Activated T-cell treated with anti-CD3 and anti-CD28 coated beads for 4 hours (primary cell): Measurements from ENCODE around the gene ACOT4.
"Not testable (repeated sequence)": the region's sequence is repeated elsewhere in the genome, so short reads cannot be mapped to it uniquely, and the experiment has no call there.

Experiments
- DNase-seq: peaks from one replicate; pipeline ENCODE4 v3.0.0-alpha.2; 2020

Gene ACOT4

GRCh38 chr14:73582102-73582979, 9.3 kb upstream of the ACOT4 start:
- DNase-seq, result not testable (repeated sequence)

- no peak for DNase-seq
Observed at GRCh38 chr14:73588695-73589094, 3.0 kb upstream of the ACOT4 start.

DNA sequence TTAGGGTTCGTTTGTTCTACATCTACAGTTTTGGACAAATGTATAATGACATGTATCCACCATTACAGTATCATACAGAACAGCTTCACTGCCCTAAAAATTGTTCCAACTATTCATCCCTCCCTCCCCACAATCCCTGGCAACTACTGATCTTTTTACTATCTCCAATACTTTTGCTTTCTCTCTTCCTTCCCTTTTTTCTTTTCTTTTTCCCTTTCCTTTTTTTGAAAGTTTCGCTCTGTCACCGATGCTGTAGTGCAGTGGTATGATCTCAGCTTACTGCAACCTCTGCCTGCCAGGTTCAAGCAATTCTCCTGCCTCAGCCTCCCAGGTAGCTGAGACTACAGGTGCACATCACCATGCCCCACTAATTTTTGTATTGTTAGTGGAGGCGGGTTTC, 2.6 kb upstream of the ACOT4 start:
- no peak for DNase-seq

DNA sequence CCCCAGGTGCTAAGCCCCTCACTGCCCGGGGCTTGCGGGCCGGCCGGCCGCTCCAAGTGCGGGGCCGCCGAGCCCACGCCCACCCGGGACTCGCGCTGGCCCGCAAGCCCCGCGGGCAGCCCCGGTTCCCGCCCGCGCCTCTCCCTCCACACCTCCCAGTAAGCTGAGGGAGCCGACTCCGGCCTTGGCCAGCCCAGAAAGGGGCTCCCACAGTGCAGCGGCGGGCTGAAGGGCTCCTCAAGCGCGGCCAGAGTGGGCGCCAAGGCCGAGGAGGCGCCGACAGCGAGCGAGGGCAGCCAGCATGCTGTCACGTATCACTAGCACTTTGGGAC, 1.0 kb upstream of the ACOT4 start:
- DNase-seq, result not testable (repeated sequence)

GRCh38 chr14:73594491-73594890, 2.8 kb downstream of the ACOT4 start:
- no peak for DNase-seq

DNA sequence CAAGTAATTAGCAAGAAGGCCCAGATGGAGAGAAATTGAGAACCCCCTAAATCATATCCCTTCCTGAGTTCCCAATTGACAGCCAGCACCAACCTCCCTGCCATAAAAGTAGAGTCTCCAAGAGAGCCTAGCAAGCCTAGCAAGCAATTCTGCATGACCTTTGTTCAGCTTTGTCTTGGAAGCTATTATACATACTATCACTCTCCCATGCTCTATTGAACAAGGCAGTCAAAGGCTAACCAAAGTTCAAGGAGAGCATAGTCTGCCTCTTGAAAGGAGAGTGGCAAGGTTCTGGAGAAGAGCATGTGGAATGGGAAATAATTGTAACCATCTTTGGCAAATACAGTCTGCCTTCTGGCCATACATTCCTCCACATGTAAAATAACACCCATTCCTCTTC, 7.8 kb downstream of the ACOT4 start:
- DNase-seq, result no peak

DNA sequence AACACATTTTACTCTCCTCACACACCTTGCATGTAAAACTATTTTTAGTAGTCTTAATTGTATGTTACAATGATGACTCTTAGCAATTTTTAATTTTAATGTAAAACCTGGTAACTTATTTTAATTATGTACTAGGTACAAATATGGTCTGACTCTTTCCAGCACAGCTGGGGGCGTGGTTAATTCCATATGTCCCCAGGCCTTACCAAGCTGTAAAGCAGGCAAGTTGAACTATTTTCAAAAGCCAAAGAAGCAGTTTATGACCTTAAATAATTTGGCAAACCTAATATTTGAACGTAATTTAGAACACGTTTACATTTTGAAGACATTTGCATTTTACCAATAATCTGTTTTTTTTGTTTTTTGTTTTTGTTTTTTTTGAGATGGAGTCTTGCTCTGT, 11.3 kb downstream of the ACOT4 start:
- no peak for DNase-seq

DNA sequence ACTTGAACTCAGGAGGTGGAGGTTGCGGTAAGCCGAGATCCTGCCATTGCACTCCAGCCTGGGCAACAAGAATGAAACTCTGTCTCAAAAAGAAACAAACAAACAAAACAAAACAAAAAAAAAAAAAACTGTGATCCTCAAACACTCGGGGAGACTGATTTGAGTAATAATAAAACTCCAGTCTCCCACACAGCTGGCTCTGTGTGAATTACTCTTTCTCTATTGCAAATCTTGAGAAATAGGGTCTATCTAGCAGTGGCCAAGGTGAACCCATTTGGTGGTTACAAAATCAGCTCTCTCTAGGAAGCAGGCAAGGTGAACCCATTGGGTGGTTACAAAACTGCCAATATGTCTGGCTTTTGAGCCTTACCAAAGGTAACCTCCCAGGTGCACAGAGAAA, 14.6 kb downstream of the ACOT4 start:
- DNase-seq, result no peak

GRCh38 chr14:73607241-73607640, 15.6 kb downstream of the ACOT4 start:
- no peak for DNase-seq

- no peak for DNase-seq
Observed at GRCh38 chr14:73610687-73611086, 19.0 kb downstream of the ACOT4 start.

DNA sequence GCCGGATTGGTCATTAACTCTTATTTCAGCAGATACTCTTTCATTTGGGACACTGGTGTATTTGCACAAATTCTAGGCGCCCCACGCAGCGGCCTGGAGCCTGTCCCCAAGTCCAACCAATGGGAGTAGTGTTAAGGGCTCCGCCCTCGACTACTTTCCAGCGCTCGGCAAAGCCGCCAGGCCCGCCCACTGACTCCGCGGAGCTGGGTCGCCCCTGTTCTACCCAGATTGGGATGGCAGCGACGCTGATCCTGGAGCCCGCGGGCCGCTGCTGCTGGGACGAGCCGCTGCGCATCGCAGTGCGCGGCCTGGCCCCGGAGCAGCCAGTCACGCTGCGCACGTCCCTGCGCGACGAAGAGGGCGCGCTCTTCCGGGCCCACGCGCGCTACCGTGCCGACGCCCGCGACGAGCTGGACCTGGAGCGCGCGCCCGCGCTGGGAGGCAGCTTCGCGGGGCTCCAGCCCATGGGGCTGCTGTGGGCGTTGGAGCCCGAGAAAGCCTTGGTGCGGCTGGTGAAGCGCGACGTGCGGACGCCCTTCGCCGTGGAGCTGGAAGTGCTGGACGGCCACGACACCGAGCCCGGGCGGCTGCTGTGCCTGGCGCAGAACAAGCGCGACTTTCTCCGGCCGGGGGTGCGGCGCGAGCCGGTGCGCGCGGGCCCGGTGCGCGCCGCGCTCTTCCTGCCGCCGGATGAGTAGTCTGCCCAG, 20.8 kb downstream of the ACOT4 start, which contains the start of gene ACOT6:
Gene ACOT6, plus strand, starts transcription at position 179 of the 707 bp plus-strand sequence. Its CDS starts 55 bp downstream, at position 234.
- DNase-seq, result peak; percentile 38

GRCh38 chr14:73613046-73613383, 21.3 kb downstream of the ACOT4 start:
- DNase-seq, result no peak

GRCh38 chr14:73613419-73613963, 21.8 kb downstream of the ACOT4 start:
- DNase-seq, result no peak

DNA sequence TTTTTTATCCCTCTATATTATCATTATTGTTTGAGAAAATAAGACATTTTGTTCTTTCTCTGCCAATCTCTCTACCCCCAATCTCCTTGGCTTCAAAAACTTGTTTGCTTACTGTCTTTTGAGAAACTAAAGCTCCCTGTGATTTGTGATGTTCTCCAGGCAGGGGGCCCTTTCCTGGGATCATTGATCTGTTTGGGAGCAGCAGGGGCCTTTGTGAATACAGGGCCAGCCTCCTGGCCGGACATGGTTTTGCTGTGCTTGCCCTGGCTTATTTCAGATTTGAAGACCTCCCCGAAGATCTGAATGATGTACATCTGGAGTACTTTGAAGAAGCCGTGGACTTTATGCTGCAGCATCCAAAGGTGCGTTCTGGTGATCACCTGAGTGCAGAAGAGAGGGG, 25.2 kb downstream of the ACOT4 start:
- no peak for DNase-seq

DNA sequence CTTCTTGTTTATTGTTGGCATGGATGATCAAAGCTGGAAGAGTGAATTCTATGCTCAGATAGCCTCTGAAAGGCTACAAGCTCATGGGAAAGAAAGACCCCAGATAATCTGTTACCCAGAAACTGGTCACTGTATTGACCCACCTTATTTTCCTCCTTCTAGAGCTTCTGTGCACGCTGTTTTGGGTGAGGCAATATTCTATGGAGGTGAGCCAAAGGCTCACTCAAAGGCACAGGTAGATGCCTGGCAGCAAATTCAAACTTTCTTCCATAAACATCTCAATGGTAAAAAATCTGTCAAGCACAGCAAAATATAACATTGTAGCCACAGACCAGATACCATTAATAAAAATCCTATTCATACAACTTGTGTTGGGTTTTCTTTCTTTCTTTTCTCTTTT, 27.9 kb downstream of the ACOT4 start:
- no peak for DNase-seq

- DNase-seq, result no peak
Observed at GRCh38 chr14:73620268-73620667, 28.6 kb downstream of the ACOT4 start.

- no peak for DNase-seq
Observed at GRCh38 chr14:73623504-73624054, 31.9 kb downstream of the ACOT4 start.

DNA sequence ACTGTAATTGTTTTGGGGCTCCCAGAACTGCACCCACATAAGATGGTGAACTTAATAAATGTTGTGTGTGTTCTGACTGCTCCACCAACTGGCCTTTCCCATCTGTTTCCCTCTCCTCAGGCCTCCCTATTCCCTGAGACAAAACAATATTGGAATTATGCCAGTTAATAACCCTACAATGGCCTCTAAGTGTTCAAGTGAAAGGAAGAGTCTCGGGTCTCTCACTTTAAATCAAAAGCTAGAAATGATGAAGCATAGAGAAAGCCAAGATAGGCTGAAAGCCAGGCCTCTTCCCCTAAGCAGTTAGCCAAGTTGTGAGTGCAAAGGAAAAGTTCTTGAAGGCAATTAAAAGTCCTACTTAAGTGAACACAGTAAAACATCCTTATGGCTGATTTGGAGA, 34.0 kb downstream of the ACOT4 start:
- no peak for DNase-seq

DNA sequence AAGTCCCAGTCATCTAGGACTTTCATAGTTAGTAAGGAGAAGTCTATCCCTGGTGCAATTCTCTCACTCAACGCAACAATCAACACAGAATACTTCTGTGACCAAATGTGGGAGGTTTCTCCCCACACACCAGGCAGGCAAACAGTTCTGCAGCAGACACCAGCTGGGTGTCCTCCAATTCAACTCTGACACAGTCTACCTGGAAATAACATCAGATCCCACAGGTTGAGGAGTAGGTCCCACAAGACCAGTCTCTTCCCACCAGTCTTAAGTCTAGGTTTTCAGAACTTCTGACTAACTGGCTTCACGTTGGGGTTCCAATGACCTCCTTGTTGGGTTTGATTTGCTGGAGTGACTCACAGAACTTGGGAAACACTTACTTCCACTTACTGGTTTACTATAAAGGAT, 35.5 kb downstream of the ACOT4 start:
- DNase-seq, result no peak

GRCh38 chr14:73630009-73630780, 38.5 kb downstream of the ACOT4 start:
- no peak for DNase-seq

GRCh38 chr14:73633116-73634010, 41.7 kb downstream of the ACOT4 start:
- DNase-seq, result peak; percentile 46
